HG02885 (cell line): ENCODE measurements around the gene SMAD1.
"Not testable (repeated sequence)": the region's sequence is repeated elsewhere in the genome, so short reads cannot be mapped to it uniquely, and the experiment has no call there.

ENCODE experiments used
- ATAC-seq: cut with Tn5 transposase; IDR thresholded peaks from one replicate; pipeline ENCODE4 v1.9.1; 2021; ENCODE audit warnings: mild to moderate bottlenecking; ENCODE audit not compliant: unreplicated experiment, poor library complexity

The SMAD1 gene

GRCh38 chr4:145552181-145552822, 70.6 kb downstream of the SMAD1 start:
- ATAC-seq = peak; percentile 81

DNA sequence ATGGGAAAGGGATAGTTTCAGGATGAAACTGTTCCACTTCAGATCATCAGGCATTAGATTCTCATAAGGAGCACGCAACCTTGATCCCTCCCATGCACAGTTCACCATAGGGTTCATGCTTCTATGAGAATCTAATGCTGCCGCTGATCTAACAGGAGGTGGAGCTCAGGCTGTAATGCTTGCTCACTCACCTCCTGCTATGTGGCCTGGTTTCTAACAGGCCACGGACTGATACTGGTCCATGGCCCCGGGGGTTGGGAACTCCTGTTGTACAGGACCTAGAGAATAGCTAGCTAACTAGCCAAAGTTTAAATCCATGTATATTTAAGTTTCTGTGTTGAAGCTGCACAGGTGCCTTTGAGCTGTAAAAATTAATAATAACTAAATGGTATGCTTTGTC, 71.7 kb downstream of the SMAD1 start:
- no peak for ATAC-seq

DNA sequence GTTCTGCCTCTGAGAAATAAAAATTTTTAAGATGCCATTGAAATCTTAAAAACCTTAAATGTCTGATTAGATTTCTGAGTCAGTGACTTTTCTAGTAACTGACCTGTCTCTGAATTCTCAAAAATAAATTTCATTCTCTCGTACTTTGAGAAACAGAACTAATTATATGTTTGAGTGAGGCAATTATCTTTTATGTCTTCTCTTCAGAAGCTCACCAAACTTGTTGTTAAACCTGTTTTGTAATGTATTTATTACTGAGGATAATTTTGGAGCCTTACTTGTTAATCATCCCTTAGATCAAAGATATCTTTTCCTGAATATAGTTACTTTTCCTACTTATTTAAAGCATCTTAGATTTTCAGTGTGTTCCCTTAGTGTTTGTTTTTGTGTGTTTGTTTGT, 73.0 kb downstream of the SMAD1 start:
- ATAC-seq = no peak

DNA sequence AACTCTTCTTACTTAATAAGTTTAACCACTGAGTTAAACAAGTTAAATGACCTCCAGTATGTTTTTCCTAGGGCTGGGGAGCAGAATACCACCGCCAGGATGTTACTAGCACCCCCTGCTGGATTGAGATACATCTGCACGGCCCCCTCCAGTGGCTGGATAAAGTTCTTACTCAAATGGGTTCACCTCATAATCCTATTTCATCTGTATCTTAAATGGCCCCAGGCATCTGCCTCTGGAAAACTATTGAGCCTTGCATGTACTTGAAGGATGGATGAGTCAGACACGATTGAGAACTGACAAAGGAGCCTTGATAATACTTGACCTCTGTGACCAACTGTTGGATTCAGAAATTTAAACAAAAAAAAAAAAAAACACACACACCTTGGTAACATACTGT, 76.1 kb downstream of the SMAD1 start:
- peak; percentile 95 for ATAC-seq

DNA sequence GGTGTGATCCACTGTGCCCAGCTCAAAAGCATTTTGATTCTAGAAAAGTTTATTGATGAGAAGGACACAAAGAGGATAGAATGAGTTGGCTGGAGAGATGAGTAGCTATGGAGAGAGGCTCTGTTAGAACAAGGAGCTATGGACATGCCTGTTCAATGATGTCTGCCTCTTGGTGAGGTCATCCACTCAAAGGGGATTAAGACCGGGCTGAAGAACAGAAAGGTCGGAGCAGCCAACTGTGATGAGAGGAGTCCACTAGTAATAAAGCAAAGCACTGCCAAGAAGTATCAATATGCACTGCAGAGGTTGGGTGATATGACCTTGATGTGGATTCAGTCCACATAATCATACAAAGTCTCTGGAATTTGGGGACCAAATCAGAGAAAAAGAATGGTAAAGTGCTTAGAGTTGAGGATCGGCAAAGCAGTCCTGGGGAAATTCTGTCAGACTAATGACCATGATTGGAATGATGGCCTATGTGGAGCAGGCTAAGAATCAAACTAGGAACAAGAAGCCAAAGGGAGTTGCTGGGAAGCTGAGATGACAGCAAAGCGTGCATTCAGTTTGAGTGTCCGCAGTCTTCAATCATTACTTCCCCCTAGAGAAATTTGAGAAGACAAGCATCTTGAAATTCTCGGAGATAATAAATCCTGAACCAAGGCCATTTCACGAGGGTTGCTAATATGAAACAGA, 81.8 kb downstream of the SMAD1 start:
- ATAC-seq = no peak

DNA sequence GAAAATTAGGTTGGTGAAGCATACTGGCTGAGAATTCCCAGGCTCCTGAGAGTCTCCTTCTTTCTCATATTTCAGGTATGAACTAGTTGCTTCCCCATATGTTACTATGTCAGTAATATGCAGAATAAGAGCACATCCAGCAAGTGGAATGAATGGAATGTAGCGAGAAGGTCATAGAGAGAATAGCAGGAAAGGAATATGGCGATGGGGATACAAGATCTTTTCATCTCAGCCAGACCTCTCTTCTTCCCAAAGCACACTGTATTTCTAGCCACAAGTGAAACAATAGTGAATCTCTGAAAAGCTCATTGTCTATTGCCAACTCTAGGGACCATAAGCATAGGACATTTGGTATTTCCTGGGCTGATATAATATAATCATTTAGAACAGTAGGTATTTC, 82.9 kb downstream of the SMAD1 start:
- no peak for ATAC-seq

DNA sequence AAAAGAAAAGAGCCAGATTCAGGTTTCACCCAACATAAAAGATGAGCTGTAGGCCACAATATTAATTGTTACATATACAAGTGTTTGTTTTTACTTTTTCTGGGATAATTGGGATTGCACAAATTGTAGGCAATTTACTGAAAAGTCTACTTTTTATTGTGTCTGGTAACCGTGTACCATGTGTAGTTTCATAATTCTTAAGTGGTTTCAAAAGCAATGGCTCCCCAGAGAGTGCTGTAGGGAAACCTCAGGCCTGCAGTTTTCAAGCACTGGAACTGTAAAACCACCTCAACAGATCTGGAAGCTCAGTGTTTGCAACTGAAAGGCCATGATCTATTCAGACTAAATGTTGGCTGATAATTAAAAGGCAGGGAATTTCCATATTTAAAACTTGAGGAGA, 83.7 kb downstream of the SMAD1 start:
- no peak for ATAC-seq

GRCh38 chr4:145566086-145566708, 84.5 kb downstream of the SMAD1 start:
- no peak for ATAC-seq

DNA sequence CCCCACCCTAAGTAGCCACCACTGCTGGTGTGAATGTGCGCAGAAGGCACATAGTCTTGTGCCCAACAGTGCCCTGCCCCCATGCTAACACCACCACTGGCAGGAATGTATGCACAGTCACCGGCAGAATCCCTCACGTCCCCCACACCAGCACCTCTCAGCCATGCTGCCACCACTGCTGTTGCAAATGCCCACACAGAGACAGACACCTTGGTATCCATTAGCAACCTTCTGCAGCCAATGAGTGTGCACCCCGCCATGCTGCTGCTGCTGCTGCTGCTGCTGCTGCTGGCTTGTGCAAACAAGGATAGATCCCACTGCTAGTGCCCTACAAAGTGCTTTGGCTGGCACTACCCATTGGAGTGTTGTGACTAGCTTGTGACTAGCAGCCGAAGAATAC, 85.1 kb downstream of the SMAD1 start:
- ATAC-seq = no peak

GRCh38 chr4:145567516-145567915, 85.9 kb downstream of the SMAD1 start:
- no peak for ATAC-seq

GRCh38 chr4:145574546-145574945, 92.9 kb downstream of the SMAD1 start:
- not testable (repeated sequence) for ATAC-seq

GRCh38 chr4:145580906-145581305, 99.3 kb downstream of the SMAD1 start:
- no peak for ATAC-seq

DNA sequence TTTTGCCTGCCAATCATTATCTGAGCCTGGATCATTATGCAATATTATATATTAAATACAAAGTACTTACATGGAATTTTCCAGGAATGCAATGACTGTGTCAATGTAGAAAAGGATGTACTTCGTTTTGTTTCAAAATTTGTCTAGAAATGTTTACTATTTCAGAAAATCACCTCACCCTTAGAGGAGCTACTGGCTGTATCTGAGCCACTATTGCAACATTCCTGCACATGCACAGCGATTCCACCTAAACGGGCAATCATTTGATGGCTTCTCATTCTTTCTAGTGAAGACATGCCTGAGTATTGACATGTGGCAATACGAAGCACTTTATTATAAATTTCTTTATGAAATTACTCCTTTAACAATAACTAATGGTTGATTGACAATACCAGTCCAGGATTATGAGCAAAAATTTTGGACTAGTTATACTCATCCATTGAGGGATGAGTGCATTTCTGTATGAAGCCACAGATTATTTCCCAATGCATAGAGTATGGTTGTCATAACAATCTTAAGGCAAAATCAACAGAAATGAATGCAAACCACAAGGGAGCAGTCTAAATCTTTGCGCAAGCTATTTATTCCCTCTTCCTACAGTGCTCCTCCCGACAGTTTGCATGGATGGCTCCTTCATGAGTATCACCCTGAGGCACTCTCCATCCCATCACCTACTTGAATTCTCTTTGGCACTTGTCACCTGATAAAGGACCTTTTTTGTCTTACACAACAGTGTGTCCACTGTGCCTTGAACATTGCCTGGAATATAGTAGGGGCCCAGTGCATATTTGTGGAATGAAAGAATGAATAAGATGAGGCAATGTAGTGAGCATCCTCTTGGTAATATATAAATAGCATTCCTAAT, 101.8 kb downstream of the SMAD1 start:
- no peak for ATAC-seq

GRCh38 chr4:145587088-145587754, 105.6 kb downstream of the SMAD1 start:
- no peak for ATAC-seq

DNA sequence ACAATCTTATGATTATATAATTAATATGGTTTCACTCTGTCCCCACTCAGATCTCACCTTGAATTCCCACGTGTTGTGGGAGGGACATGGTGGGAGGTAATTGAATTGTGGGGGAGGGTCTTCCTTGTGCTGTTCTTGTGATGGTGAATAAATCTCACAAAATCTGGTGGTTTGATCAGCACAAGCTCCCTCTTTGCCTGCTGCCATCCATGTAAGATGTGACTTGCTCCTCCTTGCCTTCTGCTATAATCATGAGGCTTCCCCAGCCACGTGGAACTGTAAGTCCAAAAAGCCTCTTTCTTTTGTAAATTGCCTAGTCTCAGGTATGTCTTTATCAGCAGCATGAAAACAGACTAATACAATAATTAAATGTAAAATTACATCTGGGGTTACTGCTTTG, 107.7 kb downstream of the SMAD1 start:
- not testable (repeated sequence) for ATAC-seq

DNA sequence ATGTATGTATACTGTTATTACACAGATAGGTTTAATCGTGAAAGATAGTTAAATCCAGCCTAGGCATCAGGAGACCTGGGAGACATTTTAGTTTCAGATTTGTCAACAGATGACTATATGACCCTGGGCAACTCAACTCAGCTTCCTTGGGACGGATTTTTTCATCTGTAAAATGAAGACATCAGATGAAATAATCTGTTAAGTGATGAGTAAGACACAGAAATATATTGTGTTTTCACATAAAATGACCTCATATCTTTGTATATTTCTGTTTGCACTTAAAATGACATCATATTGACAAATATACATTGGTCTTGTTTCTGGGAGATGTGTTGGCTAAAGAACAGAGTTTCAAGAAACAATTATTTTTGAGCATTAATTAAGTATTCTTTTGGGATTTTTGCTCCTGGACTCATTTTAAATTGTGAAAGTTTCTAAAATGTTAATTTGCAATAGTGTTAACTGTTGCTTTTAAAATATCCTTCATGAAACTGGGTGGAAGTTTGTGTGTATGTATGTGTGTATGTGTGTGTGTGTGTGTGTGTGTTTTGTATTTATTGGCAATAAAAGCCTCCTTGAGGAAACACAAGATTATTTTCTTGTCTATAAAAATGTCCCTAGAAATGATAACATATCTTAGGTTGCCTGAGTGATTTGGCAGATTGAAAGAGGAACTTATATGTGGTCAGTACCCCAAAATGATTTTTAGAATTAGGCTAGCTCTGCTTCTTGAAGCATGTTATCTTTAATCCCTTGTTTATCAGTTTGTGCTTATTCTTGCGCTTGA, 108.5 kb downstream of the SMAD1 start:
- ATAC-seq = no peak

GRCh38 chr4:145602129-145602760, 120.6 kb downstream of the SMAD1 start:
- ATAC-seq = no peak

- ATAC-seq = no peak
Observed at GRCh38 chr4:145605941-145606340, 124.3 kb downstream of the SMAD1 start.
